ENCODE data around the gene ITGB7. TPM values are rescaled to one million over a fixed set of nuclear protein-coding genes. Genes with fewer than 3 reads are reported as not detected.

ITGB7 gene
- polyA plus RNA-seq, 1 of the 3 experiments (the other 2 are of a cell fraction), result 0.25 TPM

- Histone ChIP-seq H3K4me3 (ENCODE audit: low read depth in 2 of 2, low read length in 1 of 2) (no peak overlapping the region), H3K27ac (ENCODE audit: low read depth in 2 of 2, low read length in 1 of 2) (no peak overlapping the region), H3K27me3 (ENCODE audit: insufficient read depth) (no peaks in the 10 kb centered on the region), H3F3A (replicated peaks; ENCODE audit: insufficient read depth) (peaks cover 2% of the 10 kb centered on the region), H3K4me1 (ENCODE audit: control insufficient read depth in 1 of 2, insufficient read depth in 2 of 2, low read depth in 1 of 2, low read length in 1 of 2) (no peaks in the 10 kb centered on the region), H3K9ac (no peak overlapping the region), H3K36me3 (replicated peaks in 1 of 2; ENCODE audit: control insufficient read depth in 1 of 2, insufficient read depth in 2 of 2, low read length in 1 of 2) (no peaks in the 10 kb centered on the region), H3K9me2 (no peaks in the 10 kb centered on the region), H2AFZ (ENCODE audit: low read depth) (no peak overlapping the region), H3K9me3 (no peaks in the 10 kb centered on the region), H3K79me2 (ENCODE audit: insufficient read depth) (no peaks in the 10 kb centered on the region), H4K20me1 (ENCODE audit: insufficient read depth) (no peaks in the 10 kb centered on the region), H3K4me2 (no peak overlapping the region)
- POLR2A ChIA-PET, result no interaction called here
- TF ChIP-seq CTCF (IDR thresholded peaks at IDR 0.05) (no peak), EZH2phosphoT487 (IDR thresholded peaks at IDR 0.05; ENCODE audit: borderline replicate concordance, low read depth) (no peak), TEAD4 (IDR thresholded peaks at IDR 0.05; ENCODE audit: borderline replicate concordance, insufficient read depth) (no peak), TCF12 (IDR thresholded peaks at IDR 0.05) (no peak), ZBTB33 (IDR thresholded peaks at IDR 0.05; ENCODE audit: borderline replicate concordance, low read depth) (no peak), RCOR1 (IDR thresholded peaks at IDR 0.05; ENCODE audit: low read length) (no peak), YY1 (IDR thresholded peaks at IDR 0.05; ENCODE audit: low read depth) (no peak), REST (IDR thresholded peaks at IDR 0.05; ENCODE audit: low read depth, low read length) (no peak), GATA2 (CRISPR knock-in tag; IDR thresholded peaks at IDR 0.05) (no peak), POLR2AphosphoS5 (IDR thresholded peaks at IDR 0.05; ENCODE audit: low read depth, low read length) (no peak)
- CTCF ChIA-PET, result interaction anchor here (0.6 to 9.5 kb wide), 9 partner anchors 10 to 135 kb away, joined by 3 to 181 read pairs (median 8); partner anchors contain the start of genes AAAS, ESPL1 and ITGB7
- DNase-seq, result no peak
- WGBS (ENCODE audit: low lambda C conversion rate), result 85% methylated on average over 3 of the region's 3 CpGs
Measured at GRCh38 chr12:53199700-53200099, 7.4 kb downstream of the ITGB7 start.
